ENCODE results near the gene CYP4B1. TPM values are rescaled to one million over a fixed set of nuclear protein-coding genes. Genes with fewer than 3 reads are reported as not detected.

Gene CYP4B1
- total RNA-seq, 4 donors from 2014 or later, result 42.5 to 184 (median 77.6) TPM

DNA sequence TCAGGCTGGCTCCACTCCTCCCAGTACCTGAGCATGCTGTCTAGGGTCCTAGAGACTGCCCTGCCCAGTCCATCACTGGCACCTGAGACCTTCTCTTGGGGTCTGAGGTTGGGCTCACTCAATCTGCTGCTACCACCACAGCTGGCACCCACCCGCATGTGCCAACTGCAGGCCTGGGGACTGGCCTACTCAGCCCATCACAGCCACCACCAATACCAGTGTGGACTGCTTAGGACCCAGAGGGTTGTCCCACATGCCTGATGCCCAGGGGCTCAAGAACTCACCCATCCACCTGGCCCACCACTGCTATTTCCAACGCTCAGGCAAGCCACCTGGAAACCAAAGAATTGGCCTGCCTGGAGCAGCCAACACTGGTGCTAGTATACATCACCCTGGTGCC lies 63.5 kb downstream of the CYP4B1 start:
- TF ChIP-seq EP300 (IDR thresholded peaks at IDR 0.05) (no peak), POLR2AphosphoS5 (IDR thresholded peaks at IDR 0.05) (no peak), POLR2A (IDR thresholded peaks at IDR 0.05) (no peak)
- TF ChIP-seq, protein P1, sequence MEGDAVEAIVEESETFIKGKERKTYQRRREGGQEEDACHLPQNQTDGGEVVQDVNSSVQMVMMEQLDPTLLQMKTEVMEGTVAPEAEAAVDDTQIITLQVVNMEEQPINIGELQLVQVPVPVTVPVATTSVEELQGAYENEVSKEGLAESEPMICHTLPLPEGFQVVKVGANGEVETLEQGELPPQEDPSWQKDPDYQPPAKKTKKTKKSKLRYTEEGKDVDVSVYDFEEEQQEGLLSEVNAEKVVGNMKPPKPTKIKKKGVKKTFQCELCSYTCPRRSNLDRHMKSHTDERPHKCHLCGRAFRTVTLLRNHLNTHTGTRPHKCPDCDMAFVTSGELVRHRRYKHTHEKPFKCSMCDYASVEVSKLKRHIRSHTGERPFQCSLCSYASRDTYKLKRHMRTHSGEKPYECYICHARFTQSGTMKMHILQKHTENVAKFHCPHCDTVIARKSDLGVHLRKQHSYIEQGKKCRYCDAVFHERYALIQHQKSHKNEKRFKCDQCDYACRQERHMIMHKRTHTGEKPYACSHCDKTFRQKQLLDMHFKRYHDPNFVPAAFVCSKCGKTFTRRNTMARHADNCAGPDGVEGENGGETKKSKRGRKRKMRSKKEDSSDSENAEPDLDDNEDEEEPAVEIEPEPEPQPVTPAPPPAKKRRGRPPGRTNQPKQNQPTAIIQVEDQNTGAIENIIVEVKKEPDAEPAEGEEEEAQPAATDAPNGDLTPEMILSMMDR (IDR thresholded peaks at IDR 0.05), result no peak
- Histone ChIP-seq H3K27ac (no peak overlapping the region), H3K9me3 (peaks cover 0 to 26% (median 0%) of the 10 kb centered on the region in 3 donors), H3K36me3 (no peaks in the 10 kb centered on the region), H3K27me3 (peaks cover 6% of the 10 kb centered on the region), H3K4me3 (no peak overlapping the region), H3K4me1 (no peaks in the 10 kb centered on the region)
- no peak for ATAC-seq
- no CpG with 5 or more reads among the region's 2 CpGs for WGBS, 2 donors (ENCODE audit: low coverage in 1 of 2)

Other genes with a start within 250 kb of the CYP4B1 start
- not detected for gene KNCN, start 247.4 kb upstream of the CYP4B1 start, total RNA-seq
- gene MKNK1, start 194.8 kb upstream of the CYP4B1 start, total RNA-seq, result 10 to 100 TPM; 23.0 to 42.1 (median 34.5) TPM
- 10 to 100 TPM; 20.7 to 28.3 (median 23.2) TPM for gene MOB3C, start 182.2 kb upstream of the CYP4B1 start, total RNA-seq
- 100 to 1,000 TPM in 1 of 4 donors, 10 to 100 TPM in 3; 61.7 to 101 (median 81.8) TPM for gene ATPAF1, start 130.7 kb upstream of the CYP4B1 start, total RNA-seq
- gene TEX38, start 127.2 kb upstream of the CYP4B1 start, total RNA-seq, result 1 to 10 TPM in 1 of 4 donors, not detected in 3; 1.7 TPM
- gene EFCAB14, start 79.9 kb upstream of the CYP4B1 start, total RNA-seq, result 100 to 1,000 TPM; 109 to 133 (median 116) TPM
- not detected for gene CYP4A11, start 142.4 kb downstream of the CYP4B1 start, total RNA-seq
- 1 to 10 TPM; 3.1 to 8.4 (median 4.5) TPM for gene CYP4X1, start 224.6 kb downstream of the CYP4B1 start, total RNA-seq